HepG2 (cell line): ENCODE measurements around the gene TRAF4. TPM values are rescaled to one million over a fixed set of nuclear protein-coding genes. Genes with fewer than 3 reads are reported as not detected.

ENCODE experiments used
- ATAD3A ChIP-seq: sonication (generic); formaldehyde crosslinking; IDR thresholded peaks from 2 replicates; pipeline ENCODE4 v1.4.0; 2020; ENCODE audit warnings: missing genetic modification reagents
- CSRNP2 ChIP-seq: sonication (generic); formaldehyde crosslinking; conservative IDR thresholded peaks from 2 replicates; pipeline ENCODE4 v1.8.0; 2022; ENCODE audit warnings: low read depth, missing genetic modification reagents
- FOSL1 ChIP-seq: sonication (generic); formaldehyde crosslinking; IDR thresholded peaks from 2 replicates; pipeline ENCODE4 v1.9.0; 2021; ENCODE audit warnings: missing genetic modification reagents, borderline replicate concordance
- IRF2 ChIP-seq: IDR thresholded peaks from 2 replicates; pipeline ENCODE4 v1.6.1; 2018; ENCODE audit warnings: missing genetic modification reagents, missing compliant biosample characterization
- KLF12 ChIP-seq: sonication (generic); formaldehyde crosslinking; IDR thresholded peaks from 2 replicates; pipeline ENCODE4 v1.4.0; 2020; ENCODE audit warnings: missing genetic modification reagents, borderline replicate concordance
- LCORL ChIP-seq, 2 experiments: fragments of 450-650 bp in 1 of 2; sonication (generic) in 1 of 2; formaldehyde crosslinking in 1 of 2; IDR thresholded peaks; 2 replicates each; pipeline versions ENCODE4 v1.5.0 to v1.6.1; 2017 to 2020; ENCODE audit warnings: antibody characterized with exemption in 1 of 2, missing genetic modification reagents in 1 of 2
- LRRFIP1 ChIP-seq: sonication (generic); formaldehyde crosslinking; conservative IDR thresholded peaks from 2 replicates; pipeline ENCODE4 v1.4.0; 2020; ENCODE audit warnings: missing genetic modification reagents
- MEIS2 ChIP-seq: sonication (generic); formaldehyde crosslinking; IDR thresholded peaks from 2 replicates; pipeline ENCODE4 v1.9.0; 2021; ENCODE audit warnings: mild to moderate bottlenecking, missing genetic modification reagents
- POLR2AphosphoS5 ChIP-seq: IDR thresholded peaks from 2 replicates; pipeline ENCODE4 v1.6.1; 2012; ENCODE audit warnings: low read depth, low read length
- ZBTB26 ChIP-seq: IDR thresholded peaks from 2 replicates; pipeline ENCODE4 v1.6.1; 2016; ENCODE audit warnings: missing compliant biosample characterization, missing genetic modification reagents, borderline replicate concordance
- ZBTB8A ChIP-seq: sonication (generic); formaldehyde crosslinking; IDR thresholded peaks from 2 replicates; pipeline ENCODE4 v1.4.0; 2020; ENCODE audit warnings: mild to moderate bottlenecking, low read depth, missing genetic modification reagents, borderline replicate concordance
- ZNF124 ChIP-seq: sonication (generic); formaldehyde crosslinking; IDR thresholded peaks from 2 replicates; pipeline ENCODE4 v1.4.0; 2020; ENCODE audit warnings: missing genetic modification reagents
- ZNF33A ChIP-seq: sonication (generic); formaldehyde crosslinking; IDR thresholded peaks from 2 replicates; pipeline ENCODE4 v1.5.1; 2020; ENCODE audit warnings: missing genetic modification reagents, mild to moderate bottlenecking, moderate library complexity, borderline replicate concordance
- ZNF562 ChIP-seq: sonication (generic); formaldehyde crosslinking; IDR thresholded peaks from 2 replicates; pipeline ENCODE4 v1.8.0; 2022; ENCODE audit warnings: missing genetic modification reagents, borderline replicate concordance
- ZXDC ChIP-seq: sonication (generic); formaldehyde crosslinking; IDR thresholded peaks from 2 replicates; pipeline ENCODE4 v1.5.0; 2020; ENCODE audit warnings: mild to moderate bottlenecking, missing genetic modification reagents
- polyA plus RNA-seq, 8 experiments: library from polyadenylated mRNA; depleted of rRNA in 3 of 8; stranded (reverse) in 7 of 8; unstranded in 1 of 8; fragments of >200 nt; fragmentation: Illumina TruSeq in 4 of 8; extraction: Trizol in 4 of 8; gene quantifications; 2 replicates each; pipeline versions ENCODE4 v1.2.1 to v1.2.3, GENCODE V29; 2011 to 2016; ENCODE audit warnings: low read depth in 4 of 8, missing spikeins in 1 of 8, mixed read lengths in 1 of 8; ENCODE audit not compliant: insufficient read depth in 1 of 8
- total RNA-seq, 5 experiments: library from RNA; depleted of rRNA; stranded (reverse); fragments of >200 nt; fragmentation: Illumina TruSeq; extraction: Trizol; gene quantifications; 2 replicates each; pipeline ENCODE4 v1.2.3, GENCODE V29; 2016; ENCODE audit warnings: low read depth in 1 of 5
- TF ChIP-seq, protein P1 (sequence below): sonication (generic); formaldehyde crosslinking; IDR thresholded peaks from 2 replicates; pipeline ENCODE4 v1.5.0; 2020; ENCODE audit warnings: mild to moderate bottlenecking, missing genetic modification reagents, moderate library complexity

TRAF4 gene
- total and polyA plus RNA-seq, 2 of the 13 experiments (the other 11 are each of a cell fraction or from before 2014, with no cell fraction given), result 86.0 to 89.9 TPM

DNA sequence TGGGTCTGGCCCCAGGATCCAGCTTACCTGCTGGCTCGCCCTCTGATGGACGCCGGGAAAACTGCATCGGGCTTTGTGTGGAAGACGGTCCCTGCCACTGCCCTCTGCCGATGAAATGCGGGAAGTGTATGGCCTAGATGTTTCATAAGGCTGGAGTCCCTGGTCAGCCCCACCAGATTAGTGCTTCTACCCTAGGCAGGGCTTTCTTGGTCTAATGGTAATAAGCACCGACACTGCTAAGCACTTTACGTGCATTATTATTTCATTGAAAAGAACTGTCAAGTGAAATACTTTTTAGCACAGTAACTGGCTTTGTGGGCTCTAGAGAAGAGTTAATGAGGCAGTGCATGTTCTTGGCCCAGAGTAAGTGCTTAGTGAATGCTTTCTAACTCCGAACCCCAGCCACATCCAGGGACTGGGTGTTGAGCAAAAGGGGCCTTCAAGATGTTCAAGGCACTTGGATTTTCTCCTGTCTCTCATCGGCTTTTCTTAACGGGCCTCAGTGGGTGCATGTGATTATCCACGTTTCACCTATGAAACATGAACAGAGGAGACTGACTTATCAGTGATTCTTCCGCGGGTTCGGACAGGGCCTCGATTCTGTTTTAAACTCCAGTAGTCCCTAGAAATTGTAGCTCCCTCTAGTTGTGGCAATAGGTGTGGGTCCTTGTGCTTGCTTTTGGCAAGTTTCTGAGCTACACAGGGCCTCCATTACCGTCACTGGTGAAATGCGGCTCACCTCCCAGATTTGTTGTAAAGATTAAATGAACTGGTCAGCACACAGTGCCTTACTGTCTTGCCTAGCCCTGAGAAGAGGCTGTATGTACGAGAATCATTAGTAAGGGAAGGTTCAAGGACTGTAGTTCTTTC is 6.6 kb downstream of the TRAF4 start (continued):
- TF ChIP-seq LCORL (IDR thresholded peaks at IDR 0.05) (no peak), LCORL (CRISPR knock-in tag; IDR thresholded peaks at IDR 0.05) (peak; percentile 72), POLR2AphosphoS5 (peak; percentile 14; the same call in 1 of the 2 replicates), KLF12 (CRISPR knock-in tag) (no peak), ZNF33A (CRISPR knock-in tag) (no peak), ZXDC (no peak), ZNF124 (no peak), CSRNP2 (CRISPR knock-in tag) (no peak), FOSL1 (CRISPR knock-in tag) (no peak), LRRFIP1 (CRISPR knock-in tag) (no peak), IRF2 (peak; percentile 60), MEIS2 (peak; percentile 52; the same call in 1 of the 2 replicates), ZBTB26 (CRISPR knock-in tag) (no peak), ZNF562 (CRISPR knock-in tag) (no peak), ZBTB8A (CRISPR knock-in tag) (no peak), ATAD3A (CRISPR knock-in tag) (no peak)
- TF ChIP-seq, protein P1, sequence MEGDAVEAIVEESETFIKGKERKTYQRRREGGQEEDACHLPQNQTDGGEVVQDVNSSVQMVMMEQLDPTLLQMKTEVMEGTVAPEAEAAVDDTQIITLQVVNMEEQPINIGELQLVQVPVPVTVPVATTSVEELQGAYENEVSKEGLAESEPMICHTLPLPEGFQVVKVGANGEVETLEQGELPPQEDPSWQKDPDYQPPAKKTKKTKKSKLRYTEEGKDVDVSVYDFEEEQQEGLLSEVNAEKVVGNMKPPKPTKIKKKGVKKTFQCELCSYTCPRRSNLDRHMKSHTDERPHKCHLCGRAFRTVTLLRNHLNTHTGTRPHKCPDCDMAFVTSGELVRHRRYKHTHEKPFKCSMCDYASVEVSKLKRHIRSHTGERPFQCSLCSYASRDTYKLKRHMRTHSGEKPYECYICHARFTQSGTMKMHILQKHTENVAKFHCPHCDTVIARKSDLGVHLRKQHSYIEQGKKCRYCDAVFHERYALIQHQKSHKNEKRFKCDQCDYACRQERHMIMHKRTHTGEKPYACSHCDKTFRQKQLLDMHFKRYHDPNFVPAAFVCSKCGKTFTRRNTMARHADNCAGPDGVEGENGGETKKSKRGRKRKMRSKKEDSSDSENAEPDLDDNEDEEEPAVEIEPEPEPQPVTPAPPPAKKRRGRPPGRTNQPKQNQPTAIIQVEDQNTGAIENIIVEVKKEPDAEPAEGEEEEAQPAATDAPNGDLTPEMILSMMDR (CRISPR knock-in tag), result peak; percentile 98
